IPS DF 6.9 (cell line): ENCODE data around the gene MDFIC.

Source experiments
- DNase-seq: peaks from one replicate; pipeline ENCODE4 v3.0.0-alpha.2; 2013; ENCODE audit warnings: low read depth, low spot score
- H3K27ac ChIP-seq: one replicate; pipeline ENCODE4 v1.5.1; 2013; ENCODE audit warnings: low read length, control low read depth
- H3K27me3 ChIP-seq: 2 replicates; pipeline ENCODE4 v1.6.1; 2013; ENCODE audit warnings: mild to moderate bottlenecking, low read length; ENCODE audit not compliant: control insufficient read depth, insufficient read depth
- H3K36me3 ChIP-seq: 2 replicates; pipeline ENCODE4 v1.6.1; 2013; ENCODE audit warnings: low read length; ENCODE audit not compliant: control insufficient read depth, insufficient read depth
- H3K4me1 ChIP-seq: 2 replicates; pipeline ENCODE4 v1.6.1; 2013; ENCODE audit warnings: low read length; ENCODE audit not compliant: control insufficient read depth, insufficient read depth
- H3K4me3 ChIP-seq: 2 replicates; pipeline ENCODE4 v1.5.1; 2013; ENCODE audit warnings: mild to moderate bottlenecking, low read length
- H3K9me3 ChIP-seq: 2 replicates; pipeline ENCODE4 v1.6.1; 2013; ENCODE audit warnings: low read length, inconsistent platforms; ENCODE audit not compliant: control insufficient read depth, insufficient read depth
- WGBS: extraction: QIAGEN DNeasy Blood & Tissue Kit; methylation state at CpG from one replicate; pipeline ENCODE4 v1.1.7; 2013; ENCODE audit warnings: mixed read lengths, missing lambda C conversion rate; ENCODE audit not compliant: insufficient read length, insufficient coverage; 5-methylcytosine and 5-hydroxymethylcytosine counted together

Gene MDFIC

DNA sequence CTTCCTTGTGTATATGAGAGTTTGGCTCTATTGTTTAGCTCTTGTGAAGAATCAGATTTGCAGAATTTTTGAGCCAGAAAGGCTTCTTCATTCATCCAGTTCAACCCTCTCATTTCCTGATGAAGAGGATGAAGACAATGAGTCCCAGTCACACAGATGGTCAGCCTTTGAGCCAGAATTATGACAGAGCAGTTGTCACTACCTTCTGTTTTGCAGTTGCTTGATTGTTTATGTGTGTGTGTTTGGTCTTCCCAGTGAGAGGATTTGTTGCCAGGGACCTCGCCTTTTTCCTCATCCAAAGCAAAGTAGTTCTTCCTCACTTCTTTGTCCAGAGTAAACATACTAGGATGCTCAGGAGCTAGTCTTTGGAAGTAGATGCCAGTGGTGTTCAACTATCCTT lies 15.6 kb downstream of the MDFIC start:
- H3K9me3 ChIP-seq, result no peaks in the 10 kb centered on the region
- no peaks in the 10 kb centered on the region for H3K27me3 ChIP-seq
- H3K27ac ChIP-seq, result no peak overlapping the region
- no peaks in the 10 kb centered on the region for H3K36me3 ChIP-seq
- H3K4me3 ChIP-seq, result no peak overlapping the region
- DNase-seq, result no peak
- no CpG with 5 or more reads among the region's 1 CpG for WGBS
- no peaks in the 10 kb centered on the region for H3K4me1 ChIP-seq

DNA sequence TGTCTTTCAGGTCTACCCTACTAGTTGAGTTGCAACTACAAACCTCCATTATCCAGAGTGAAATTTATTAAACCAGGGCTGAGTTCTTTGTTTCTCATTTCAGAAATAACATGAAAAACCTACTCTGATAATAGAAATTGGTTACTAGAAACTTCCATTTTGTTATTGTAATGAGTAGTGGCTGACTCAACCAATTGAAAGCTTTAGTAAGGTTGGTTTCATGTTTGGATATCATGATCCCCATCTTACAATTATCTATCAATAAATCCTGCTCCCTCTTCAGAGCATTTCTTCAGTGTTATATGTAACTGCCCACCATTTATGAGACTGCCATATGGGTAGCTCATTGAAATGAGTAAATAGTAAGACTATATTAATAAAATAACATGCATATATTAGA lies 16.9 kb downstream of the MDFIC start:
- DNase-seq, result no peak
- no peak overlapping the region for H3K4me3 ChIP-seq

DNA sequence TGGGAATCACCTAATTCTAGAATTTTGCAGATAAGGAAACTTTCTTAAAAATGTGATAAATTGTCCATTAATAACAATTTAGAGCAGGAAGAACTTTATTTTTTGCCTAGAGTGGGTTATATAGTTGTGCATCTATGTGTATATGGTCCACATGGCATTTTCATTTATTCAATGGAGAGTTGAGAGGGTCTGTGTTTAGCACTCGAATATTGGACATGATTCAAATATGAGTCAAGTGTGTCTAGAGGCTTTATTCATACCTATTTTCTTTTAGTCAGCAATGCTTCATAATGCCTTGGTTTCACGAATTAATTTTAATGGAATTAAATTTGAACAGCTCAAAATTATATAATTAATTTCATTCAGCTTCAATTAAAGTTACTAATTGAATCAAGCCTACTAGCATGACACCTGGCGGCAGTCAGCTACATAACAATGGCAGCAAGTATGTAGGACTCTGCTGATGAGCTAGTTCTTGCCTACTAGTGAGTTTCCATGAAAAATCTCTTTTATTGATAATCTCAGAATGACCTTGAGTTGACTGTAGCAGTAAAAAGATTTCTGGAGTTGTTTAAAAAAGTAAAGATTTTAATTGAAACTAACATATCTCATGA lies 17.7 kb downstream of the MDFIC start:
- H3K4me1 ChIP-seq, result no peaks in the 10 kb centered on the region; the same call in 1 of the 2 replicates
- no peaks in the 10 kb centered on the region for H3K27me3 ChIP-seq
- H3K27ac ChIP-seq, result no peak overlapping the region
- DNase-seq, result no peak
- no CpG with 5 or more reads among the region's 3 CpGs for WGBS
- no peaks in the 10 kb centered on the region for H3K9me3 ChIP-seq
- no peaks in the 10 kb centered on the region for H3K36me3 ChIP-seq
- H3K4me3 ChIP-seq, result no peak overlapping the region

More for the DNA sequence above, 16.9 kb downstream of the MDFIC start:
- Histone ChIP-seq H3K27me3 (no peaks in the 10 kb centered on the region), H3K4me1 (no peaks in the 10 kb centered on the region), H3K27ac (no peak overlapping the region), H3K36me3 (no peaks in the 10 kb centered on the region), H3K9me3 (no peaks in the 10 kb centered on the region)

DNA sequence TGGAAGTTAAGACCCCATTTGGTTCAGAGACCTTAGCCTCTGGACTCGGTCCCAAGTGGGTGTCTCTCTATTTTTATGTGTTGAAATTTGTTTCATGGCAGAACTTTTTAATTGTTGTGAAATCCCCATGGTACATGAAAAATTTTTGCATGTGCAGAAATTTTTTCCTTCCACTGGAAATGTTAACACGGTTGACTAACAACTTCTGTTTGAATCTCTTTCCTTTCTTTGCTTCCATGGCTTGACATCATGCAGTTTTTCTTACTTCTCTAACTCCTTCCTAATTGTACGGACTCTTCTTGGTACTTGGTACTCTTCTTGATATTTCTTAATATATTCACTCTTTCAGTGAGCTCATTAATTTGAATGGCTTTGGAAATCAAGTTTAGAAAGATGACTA lies 18.3 kb downstream of the MDFIC start:
- H3K27ac ChIP-seq, result no peak overlapping the region
- H3K4me3 ChIP-seq, result no peak overlapping the region
- no peaks in the 10 kb centered on the region for H3K9me3 ChIP-seq
- no peak for DNase-seq
- no peaks in the 10 kb centered on the region for H3K36me3 ChIP-seq
- H3K4me1 ChIP-seq, result peaks cover 2% of the 10 kb centered on the region; the same call in 1 of the 2 replicates
- no CpG with 5 or more reads among the region's 3 CpGs for WGBS
- H3K27me3 ChIP-seq, result no peaks in the 10 kb centered on the region

DNA sequence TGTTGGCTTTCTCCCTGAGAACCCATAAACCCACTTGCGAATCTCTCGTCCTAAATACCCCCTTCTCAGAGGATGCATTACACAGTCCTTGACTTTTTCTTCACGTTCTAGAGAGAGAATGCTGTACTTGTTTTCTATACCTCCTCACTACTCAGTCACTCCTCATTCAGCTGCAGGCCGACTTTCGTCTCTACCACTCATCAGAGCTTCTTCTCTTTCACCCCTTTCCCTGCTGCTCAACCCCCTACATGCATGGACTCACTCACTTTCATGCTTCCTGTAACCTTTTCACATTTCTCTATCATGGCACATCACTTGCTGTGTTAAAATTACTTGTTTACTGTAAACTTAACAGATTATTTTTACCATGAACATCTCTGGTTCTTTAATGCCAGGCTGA lies 19.8 kb downstream of the MDFIC start:
- no CpG with 5 or more reads among the region's 5 CpGs for WGBS
- Histone ChIP-seq H3K4me3 (no peak overlapping the region), H3K27ac (no peak overlapping the region), H3K27me3 (no peaks in the 10 kb centered on the region), H3K36me3 (no peaks in the 10 kb centered on the region), H3K9me3 (no peaks in the 10 kb centered on the region), H3K4me1 (peaks cover 2% of the 10 kb centered on the region; the same call in 1 of the 2 replicates)
- DNase-seq, result no peak

DNA sequence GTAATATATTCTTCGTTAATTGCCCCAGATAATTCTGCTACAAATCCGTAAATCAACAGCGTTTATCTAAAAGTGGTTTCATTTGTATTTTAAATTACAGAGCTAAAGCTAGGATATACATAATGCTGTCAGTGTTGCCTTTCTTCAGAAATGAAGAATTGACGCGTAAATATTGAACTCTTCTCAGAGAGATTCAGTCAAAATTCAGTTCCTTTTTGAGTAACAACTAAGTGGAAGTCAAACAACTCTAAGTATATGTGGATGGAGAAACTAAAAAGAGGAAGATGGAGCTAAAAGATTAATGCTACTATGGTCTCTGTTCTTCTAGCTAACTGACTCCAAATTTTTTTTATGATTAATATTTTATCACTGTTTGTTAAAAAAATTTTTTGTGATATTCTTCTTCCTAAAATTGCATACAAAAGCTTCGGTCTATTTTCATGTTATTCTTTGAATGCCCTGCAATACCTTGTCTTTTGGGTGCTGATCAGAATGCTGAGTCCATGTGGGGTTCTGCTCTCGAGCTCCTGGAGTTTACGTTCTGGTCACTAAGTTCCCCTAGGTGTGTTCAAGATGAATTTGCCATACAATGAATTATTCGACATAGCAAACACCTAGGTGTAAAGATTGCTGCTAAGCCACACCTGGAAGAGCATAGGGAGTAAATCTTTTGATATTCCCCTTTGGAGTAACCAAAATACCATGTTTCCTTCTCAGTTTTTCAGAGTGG lies 20.7 kb downstream of the MDFIC start:
- no peak for DNase-seq
- Histone ChIP-seq H3K27ac (no peak overlapping the region), H3K36me3 (no peaks in the 10 kb centered on the region), H3K4me3 (no peak overlapping the region), H3K27me3 (no peaks in the 10 kb centered on the region), H3K9me3 (no peaks in the 10 kb centered on the region), H3K4me1 (peaks cover 2% of the 10 kb centered on the region; the same call in 1 of the 2 replicates)
- no CpG with 5 or more reads among the region's 9 CpGs for WGBS

DNA sequence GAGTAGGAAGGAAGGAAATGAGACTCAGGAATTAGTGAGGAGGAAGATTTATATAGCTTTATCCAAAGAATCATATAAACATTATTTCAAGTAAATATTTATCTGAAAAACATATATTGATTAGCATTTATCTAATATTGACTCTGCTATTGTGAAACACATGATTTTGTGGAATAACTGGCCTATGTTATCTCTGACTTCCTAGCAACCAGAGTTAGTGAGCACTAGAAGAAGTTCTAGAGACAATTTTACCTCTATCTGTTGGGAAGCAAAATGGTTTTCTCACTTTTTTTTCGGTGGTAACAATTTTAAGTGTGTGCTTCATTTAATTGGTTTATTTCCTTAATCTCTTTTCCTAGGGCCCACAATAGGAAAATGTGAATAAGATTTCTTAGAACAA lies 21.6 kb downstream of the MDFIC start:
- no CpG with 5 or more reads among the region's 1 CpG for WGBS
- H3K36me3 ChIP-seq, result no peaks in the 10 kb centered on the region
- H3K4me1 ChIP-seq, result peaks cover 2% of the 10 kb centered on the region; the same call in 1 of the 2 replicates
- H3K27me3 ChIP-seq, result no peaks in the 10 kb centered on the region
- no peak overlapping the region for H3K27ac ChIP-seq
- no peaks in the 10 kb centered on the region for H3K9me3 ChIP-seq
- DNase-seq, result no peak
- H3K4me3 ChIP-seq, result no peak overlapping the region

DNA sequence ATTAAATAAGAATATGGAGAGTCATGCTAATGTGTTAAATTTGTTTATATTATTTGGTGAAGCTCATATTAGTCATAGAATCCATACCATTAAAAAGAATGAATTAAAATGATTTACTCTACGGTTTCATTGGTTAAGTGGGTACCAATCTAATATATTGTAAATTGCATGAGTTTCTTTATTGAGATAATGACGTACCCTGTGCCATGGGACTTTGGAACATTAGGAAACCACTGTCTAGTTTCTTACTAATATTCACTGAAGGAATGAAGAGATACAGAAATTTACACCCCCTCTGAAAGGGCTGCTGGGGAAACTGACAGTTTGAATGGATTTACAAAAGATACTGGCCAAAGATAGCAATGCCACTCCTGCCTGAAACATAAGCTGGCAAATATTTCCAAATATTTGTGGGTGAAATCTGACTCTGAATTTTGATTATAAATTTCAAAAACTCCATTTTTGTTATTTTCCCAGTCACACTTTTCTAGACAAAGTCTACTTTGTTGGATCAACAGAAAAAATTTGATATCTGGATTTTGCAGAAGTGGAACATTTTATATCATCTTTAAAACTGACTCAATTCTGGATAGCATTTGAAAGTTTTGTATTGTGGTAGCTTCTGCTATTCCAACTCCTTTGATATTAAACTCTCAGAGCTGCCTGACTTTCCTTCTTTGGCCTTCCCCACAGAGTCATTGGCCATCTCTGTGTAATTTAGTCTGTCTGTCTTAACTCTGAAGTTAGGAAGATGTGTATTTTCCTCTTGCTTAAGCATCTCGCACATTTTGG lies 22.3 kb downstream of the MDFIC start:
- H3K27me3 ChIP-seq, result no peaks in the 10 kb centered on the region
- WGBS, result no CpG with 5 or more reads among the region's 3 CpGs
- H3K27ac ChIP-seq, result no peak overlapping the region
- H3K36me3 ChIP-seq, result no peaks in the 10 kb centered on the region
- H3K4me1 ChIP-seq, result peaks cover 2% of the 10 kb centered on the region; the same call in 1 of the 2 replicates
- H3K4me3 ChIP-seq, result no peak overlapping the region
- H3K9me3 ChIP-seq, result no peaks in the 10 kb centered on the region
- DNase-seq, result no peak

DNA sequence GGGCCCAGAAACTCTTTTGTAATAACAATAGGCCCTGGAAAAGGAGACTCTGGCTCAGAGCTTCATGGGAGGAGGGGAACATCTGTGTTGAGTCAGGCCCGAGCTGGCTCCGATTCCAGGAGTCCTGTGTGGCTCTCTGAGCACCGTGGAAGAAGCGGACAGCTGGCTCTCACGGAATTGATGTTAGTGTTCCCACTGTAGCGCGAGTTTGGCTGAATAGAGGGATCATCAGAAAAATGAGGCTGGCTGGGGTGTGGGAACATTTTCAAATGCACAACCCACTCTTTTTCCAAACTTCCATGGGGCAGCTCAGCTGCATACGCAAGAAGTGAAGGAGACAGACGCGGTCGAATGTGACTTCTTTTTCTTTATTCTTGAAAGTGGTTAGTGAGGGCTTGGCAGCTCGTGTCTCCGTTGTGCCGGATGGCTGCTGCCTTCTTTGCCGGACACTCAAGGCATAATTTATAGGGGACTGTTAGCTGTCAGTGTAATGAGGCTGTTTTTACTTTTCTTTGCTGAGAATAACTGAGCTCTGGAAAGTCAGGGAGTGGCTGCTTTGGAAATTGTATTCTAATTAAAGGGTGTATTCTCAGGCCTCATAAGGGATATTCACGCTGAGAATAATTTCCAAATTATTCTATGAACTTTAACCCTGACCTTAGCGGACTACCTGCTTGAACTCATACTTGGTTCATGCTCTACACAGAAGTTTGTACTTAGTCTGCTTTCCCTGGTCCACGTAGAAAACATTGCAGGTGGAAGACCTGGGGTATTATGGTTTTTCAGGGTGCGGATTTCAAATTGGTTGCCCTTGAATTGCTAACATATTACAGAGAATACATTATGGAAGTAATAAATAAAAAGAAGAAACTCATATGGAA lies 23.1 kb downstream of the MDFIC start:
- no peaks in the 10 kb centered on the region for H3K9me3 ChIP-seq
- H3K27ac ChIP-seq, result no peak overlapping the region
- H3K4me1 ChIP-seq, result peaks cover 2% of the 10 kb centered on the region; the same call in 1 of the 2 replicates
- H3K4me3 ChIP-seq, result no peak overlapping the region
- no CpG with 5 or more reads among the region's 19 CpGs for WGBS
- H3K36me3 ChIP-seq, result no peaks in the 10 kb centered on the region
- H3K27me3 ChIP-seq, result no peaks in the 10 kb centered on the region
- DNase-seq, result no peak

DNA sequence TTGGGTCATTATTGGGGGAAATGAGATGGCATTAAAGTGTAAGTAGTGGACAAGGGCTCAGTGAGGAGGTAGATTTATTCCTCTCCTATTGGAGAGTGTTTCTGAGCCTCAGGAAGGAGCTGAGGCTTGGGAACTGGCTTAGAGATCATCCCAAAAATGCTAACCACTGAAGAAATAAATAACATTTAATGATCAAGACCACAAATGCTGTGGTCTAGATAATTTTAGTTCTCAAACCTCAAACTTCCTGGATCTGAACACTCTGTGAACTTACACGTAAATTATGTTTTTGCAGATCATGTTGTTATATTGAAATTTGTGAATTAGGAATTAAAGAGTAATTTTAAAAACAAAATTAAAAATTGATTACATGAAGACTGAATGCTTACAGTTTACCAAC lies 27.3 kb downstream of the MDFIC start:
- H3K27me3 ChIP-seq, result no peaks in the 10 kb centered on the region
- H3K36me3 ChIP-seq, result no peaks in the 10 kb centered on the region
- H3K4me1 ChIP-seq, result peaks cover 2% of the 10 kb centered on the region; the same call in 1 of the 2 replicates
- H3K9me3 ChIP-seq, result no peaks in the 10 kb centered on the region
- no peak for DNase-seq
- WGBS, result 100% methylated on average over 1 of the region's 1 CpG
- H3K4me3 ChIP-seq, result no peak overlapping the region
- H3K27ac ChIP-seq, result no peak overlapping the region
